Measurements from ENCODE around the gene ELK3.
"Not testable (repeated sequence)": the region's sequence is repeated elsewhere in the genome, so short reads cannot be mapped to it uniquely, and the experiment has no call there.

The ELK3 gene

GRCh38 chr12:96311191-96311590 is 117.0 kb downstream of the ELK3 start:
- no peak for DNase-seq

- no peak for DNase-seq
These were observed 119.4 kb downstream of the ELK3 start for GRCh38 chr12:96313606-96314005.

GRCh38 chr12:96314723-96315122 is 120.5 kb downstream of the ELK3 start:
- DNase-seq: no peak

DNA sequence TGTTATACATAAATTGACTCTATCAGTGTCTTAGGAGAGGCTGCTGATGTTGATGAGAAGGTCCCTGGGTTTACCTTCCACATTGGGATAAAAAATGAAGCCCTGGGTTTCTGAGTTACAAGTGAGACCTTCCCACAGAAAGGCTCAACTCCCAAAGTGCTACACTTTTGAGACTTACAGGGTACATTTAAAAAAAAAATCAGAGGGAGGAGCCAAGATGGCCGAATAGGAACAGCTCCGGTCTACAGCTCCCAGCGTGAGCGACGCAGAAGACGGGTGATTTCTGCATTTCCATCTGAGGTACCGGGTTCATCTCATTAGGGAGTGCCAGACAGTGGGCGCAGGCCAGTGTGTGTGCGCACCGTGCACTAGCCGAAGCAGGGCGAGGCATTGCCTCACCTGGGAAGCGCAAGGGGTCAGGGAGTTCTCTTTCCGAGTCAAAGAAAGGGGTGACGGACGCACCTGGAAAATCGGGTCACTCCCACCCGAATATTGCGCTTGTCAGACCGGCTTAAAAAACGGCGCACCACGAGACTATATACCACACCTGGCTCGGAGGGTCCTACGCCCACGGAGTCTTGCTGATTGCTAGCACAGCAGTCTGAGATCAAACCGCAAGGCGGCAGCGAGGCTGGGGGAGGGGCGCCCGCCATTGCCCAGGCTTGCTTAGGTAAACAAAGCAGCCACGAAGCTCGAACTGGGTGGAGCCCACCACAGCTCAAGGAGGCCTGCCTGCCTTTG is 121.7 kb downstream of the ELK3 start:
- DNase-seq: peak; percentile 12 to 79 (median 50)

GRCh38 chr12:96317801-96318200 is 123.6 kb downstream of the ELK3 start:
- DNase-seq: not testable (repeated sequence)
